CD4-positive, alpha-beta T cell treated with Interleukin-21 for 1 hour (primary cell): ENCODE measurements around the gene IL32.
"Not testable (repeated sequence)": the region's sequence is repeated elsewhere in the genome, so short reads cannot be mapped to it uniquely, and the experiment has no call there.

Source experiments
- DNase-seq: peaks from one replicate; pipeline ENCODE4 v3.0.0-alpha.2; 2020

Gene IL32

GRCh38 chr16:3028716-3029319 lies 36.6 kb upstream of the IL32 start:
- no peak for DNase-seq

GRCh38 chr16:3029491-3030221 lies 35.8 kb upstream of the IL32 start:
- DNase-seq: peak; percentile 42

GRCh38 chr16:3030222-3031212 lies 34.9 kb upstream of the IL32 start:
- no peak for DNase-seq

GRCh38 chr16:3032624-3033023 lies 32.8 kb upstream of the IL32 start:
- no peak for DNase-seq

GRCh38 chr16:3035289-3035971 lies 30.0 kb upstream of the IL32 start:
- DNase-seq: no peak

GRCh38 chr16:3035972-3036725 lies 29.3 kb upstream of the IL32 start:
- DNase-seq: no peak

GRCh38 chr16:3036726-3037315 lies 28.6 kb upstream of the IL32 start, which contains the start of gene BICDL2:
Gene BICDL2, minus strand, starts transcription at chr16:3036944. Its CDS starts 1,448 bp downstream, at chr16:3035496.
- no peak for DNase-seq

- no peak for DNase-seq
Measured at GRCh38 chr16:3038256-3038655, 27.2 kb upstream of the IL32 start.

GRCh38 chr16:3038896-3039295 lies 26.5 kb upstream of the IL32 start:
- DNase-seq: no peak

GRCh38 chr16:3042376-3042775 lies 23.1 kb upstream of the IL32 start:
- no peak for DNase-seq

GRCh38 chr16:3044708-3045107 lies 20.7 kb upstream of the IL32 start:
- DNase-seq: no peak

- no peak for DNase-seq
Measured at GRCh38 chr16:3045758-3046640, 19.4 kb upstream of the IL32 start, which contains the start of gene MMP25. Gene MMP25, plus strand, starts transcription at chr16:3046561. Its CDS starts 357 bp downstream, at chr16:3046918.

- no peak for DNase-seq
Measured at GRCh38 chr16:3046641-3047386, 18.6 kb upstream of the IL32 start.

GRCh38 chr16:3047387-3047720 lies 18.1 kb upstream of the IL32 start:
- no peak for DNase-seq

GRCh38 chr16:3049921-3050481 lies 15.4 kb upstream of the IL32 start:
- no peak for DNase-seq

GRCh38 chr16:3050487-3050886 lies 15.0 kb upstream of the IL32 start:
- DNase-seq: no peak

- DNase-seq: no peak
Measured at GRCh38 chr16:3051009-3051408, 14.4 kb upstream of the IL32 start.

- DNase-seq: no peak
Measured at GRCh38 chr16:3051494-3051893, 13.9 kb upstream of the IL32 start.

GRCh38 chr16:3052571-3053329 lies 12.7 kb upstream of the IL32 start:
- DNase-seq: not testable (repeated sequence)
